A204.1 (cell line): ENCODE measurements around the gene CTNNA3.

ENCODE experiments used
- FAIRE-seq: peaks from 2 replicates; lab custom pipeline; 2012; peaks lifted over from hg19 to GRCh38; lab: Jason Lieb, UNC

The CTNNA3 gene

DNA sequence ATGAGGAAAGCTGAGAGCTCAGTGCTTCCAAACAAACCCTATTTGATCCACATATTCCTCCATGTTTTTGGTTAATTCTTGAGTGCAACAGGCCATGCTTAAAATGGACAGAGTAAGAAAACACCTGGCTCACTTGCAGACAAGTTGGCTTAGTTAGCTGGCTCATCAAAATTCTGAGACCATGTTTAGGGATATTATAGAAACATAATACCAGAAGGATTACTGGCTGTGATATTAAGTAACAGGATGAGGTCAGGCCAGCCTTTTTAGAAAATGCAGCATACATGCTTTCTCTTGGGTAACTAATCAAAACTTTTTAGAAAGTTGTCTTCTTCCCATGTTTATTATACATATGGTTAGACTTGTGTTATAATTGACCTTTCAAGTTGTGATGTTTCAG, 1637.4 kb downstream of the CTNNA3 start:
- no peak for FAIRE-seq

DNA sequence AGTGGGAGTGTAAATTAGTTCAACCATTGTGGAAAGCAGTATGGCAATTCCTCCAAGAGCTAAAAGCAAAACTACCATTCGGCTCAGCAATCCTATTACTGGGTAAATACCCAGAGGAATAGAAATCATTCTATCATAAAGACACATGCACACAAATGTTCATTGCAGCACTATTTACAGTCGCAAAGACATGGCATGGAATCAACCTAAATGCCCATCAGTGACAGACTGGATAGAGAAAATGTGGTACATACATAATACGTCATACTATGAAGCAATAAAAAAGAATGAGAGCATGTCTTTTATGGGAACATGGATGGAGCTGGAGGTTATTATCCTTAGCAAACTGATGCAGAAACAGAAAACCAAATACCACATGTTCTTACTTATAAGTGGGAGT, 1646.7 kb downstream of the CTNNA3 start:
- no peak for FAIRE-seq

DNA sequence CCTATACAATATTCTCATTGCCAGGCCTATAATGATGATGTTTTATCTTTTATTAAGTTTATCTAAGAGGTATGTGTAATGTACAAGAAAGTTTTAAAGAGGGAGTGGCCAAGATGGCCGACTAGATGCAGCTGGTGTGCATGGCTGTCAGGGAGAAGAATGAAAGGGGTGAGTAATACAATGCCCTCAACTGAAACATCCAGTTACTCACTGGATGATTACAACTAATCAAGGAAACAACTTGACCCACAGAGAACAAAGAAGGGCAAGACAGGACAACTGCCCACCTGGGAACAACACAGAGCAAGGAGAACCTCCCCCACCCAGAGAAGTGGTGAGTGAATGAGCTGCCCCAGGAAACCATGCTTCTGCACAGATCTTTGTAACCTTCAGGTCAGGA, 1650.1 kb downstream of the CTNNA3 start:
- no peak for FAIRE-seq

DNA sequence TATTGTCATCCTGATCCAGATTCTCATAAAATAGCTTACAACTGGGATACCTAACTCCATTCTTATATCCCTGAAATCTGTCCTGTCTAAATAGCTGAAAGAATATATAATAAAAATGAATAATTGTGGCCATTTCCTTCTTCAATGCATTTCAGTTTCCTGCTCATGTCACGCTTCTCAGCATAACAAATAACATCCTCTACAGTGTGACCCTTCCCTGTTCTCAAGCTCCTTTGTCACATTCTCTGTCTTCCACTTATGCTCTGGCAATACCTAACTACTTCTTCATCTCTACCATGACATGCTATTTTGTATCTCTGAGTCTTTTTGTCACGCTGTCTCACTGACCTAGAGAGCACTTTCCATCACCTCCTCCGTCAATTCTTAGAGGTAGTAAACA, 1654.2 kb downstream of the CTNNA3 start:
- no peak for FAIRE-seq

DNA sequence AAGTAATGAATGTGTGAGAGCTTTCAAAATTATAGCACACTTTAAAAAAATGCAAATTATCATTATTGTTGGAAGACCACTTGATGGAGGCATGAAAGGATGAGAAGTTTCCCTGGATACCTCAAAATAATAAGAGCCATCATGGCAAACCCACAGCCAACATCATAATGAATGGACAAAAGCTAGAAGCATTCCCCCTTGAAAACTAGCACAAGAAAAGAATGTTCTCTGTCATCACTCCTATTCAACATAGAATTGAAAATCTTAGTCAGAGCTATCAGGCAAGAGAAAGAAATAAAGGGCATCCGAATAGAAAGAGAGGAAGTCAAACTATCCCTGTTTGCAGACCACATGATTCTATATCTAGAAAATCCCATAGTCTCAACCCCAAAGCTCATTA, 1657.4 kb downstream of the CTNNA3 start:
- FAIRE-seq: no peak

DNA sequence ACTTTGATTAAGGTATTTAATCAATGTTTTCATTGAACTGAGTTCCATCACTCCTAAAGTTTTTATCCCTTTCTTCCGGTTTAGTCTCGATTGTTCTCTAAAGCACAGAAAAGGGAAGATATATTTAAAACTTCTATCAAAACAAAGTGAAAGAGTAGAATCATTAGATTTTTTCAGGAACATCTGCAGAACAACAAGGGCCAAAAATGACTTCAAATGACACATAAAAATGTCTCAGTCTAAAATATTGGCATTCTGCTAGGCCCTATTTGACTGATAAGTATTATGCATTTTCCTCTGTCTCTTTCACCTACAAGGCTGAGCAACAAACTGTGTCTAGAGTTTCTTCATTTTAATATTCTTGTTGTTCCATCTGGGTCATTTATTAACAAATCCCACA, 1669.7 kb downstream of the CTNNA3 start:
- no peak for FAIRE-seq

DNA sequence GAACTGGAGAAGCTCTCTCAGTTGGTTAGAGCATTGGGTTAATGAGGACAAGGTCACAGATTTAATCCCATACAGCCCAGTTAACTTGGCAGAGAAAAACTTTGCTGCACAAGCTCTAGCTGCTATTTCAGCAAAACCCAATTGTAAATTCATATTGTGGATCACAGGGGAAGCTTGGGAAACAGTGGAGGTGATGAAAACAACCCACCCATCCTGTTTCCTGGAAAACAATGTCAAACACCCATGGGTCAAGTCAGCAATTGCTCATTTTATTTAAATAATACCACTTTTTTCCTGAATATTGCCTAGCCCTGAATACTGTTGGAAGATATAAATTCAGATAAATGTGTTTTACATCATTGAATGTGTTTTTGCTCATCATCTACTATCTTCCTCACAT, 1670.8 kb downstream of the CTNNA3 start:
- no peak for FAIRE-seq

DNA sequence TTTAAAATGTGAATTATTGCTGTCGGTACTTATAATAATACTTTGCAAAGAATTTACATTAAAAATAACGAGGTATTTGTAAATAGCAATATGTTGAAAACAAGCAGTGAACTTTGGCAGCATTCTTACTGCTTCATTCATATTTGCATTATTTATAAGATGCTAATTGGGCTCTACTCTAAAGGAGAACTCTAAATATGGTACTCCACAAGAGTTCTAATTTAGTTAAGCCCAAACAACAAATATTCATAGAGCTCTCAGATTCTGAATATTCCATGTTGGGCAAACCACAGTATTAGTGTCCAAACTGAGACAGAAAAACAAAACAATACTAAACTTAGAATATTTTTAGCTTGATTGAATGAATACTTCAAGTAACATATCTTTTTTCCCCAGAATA, 1674.6 kb downstream of the CTNNA3 start:
- FAIRE-seq: no peak

DNA sequence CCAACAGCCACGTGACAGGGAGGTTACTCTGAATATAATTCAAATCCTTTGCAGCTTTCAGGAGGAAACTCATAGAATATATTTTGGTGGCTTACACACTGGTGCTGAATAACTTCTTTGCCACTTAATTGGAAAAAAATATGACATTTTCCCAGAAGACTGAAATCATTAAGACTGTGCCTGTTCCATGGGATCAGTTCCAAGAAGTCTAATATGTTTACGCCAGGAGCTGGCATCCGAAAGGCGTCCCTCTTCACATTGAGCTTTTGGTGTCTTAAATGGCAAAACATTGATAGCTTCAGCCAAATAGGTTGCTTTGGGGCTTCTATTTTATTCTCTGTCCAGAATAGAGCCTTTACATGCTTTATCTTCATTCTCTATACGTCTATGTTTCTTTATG, 1687.8 kb downstream of the CTNNA3 start:
- FAIRE-seq: no peak

DNA sequence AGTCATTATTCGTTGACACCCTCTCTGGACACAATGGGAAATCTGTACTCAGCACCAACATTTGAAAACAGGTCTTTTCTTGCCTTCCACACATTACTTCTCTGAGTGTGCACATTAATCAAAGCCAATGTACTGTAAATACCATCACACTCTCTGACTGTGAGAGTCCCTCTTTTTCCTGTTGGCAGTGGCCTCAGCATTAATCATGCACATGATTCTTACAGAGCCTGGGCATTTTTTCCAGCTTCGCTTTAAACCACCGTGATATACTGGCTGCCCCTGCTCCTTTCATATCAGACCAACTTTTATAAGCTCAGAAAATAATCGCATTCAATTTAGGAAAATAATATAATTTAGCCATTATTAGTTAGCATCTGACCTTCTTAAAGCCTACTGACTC, 1689.6 kb downstream of the CTNNA3 start:
- no peak for FAIRE-seq

DNA sequence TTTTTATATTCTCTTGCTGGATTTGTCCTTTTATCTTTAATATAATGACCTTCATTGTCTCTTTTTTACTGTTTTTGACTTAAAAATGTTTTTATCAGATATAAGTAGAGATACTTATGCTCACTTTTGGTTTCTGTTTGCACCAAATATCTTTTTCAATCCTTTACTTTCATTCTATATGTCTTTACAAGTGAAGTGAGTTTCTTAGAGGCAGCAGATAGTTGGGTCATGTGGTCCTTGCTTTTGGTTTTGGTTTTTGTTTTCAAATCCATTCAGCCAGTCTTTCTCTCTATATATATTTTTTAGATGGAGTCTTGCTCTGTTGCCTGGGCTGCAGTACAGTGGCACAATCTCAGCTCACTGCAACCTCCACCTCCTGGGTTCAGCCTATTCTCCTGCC, 1702.5 kb downstream of the CTNNA3 start:
- FAIRE-seq: no peak

DNA sequence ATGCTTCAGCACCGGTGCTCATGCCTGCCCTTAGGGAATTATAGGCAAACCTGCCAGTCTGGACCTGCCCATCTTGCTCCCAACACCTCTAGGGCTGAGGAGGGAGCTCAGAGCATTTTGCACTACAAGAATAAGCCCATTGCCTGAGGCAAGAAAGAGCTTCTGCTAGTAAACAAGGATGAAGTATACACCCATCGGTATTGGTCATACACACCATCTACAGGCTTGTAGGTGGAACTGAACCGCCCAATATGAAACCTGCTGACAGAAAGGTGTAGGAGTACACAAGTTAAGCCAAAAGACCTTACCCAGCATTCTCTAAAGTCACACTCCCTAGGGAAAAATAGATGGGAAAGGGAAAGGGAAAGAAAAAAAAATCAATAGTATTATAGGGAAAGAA, 1727.1 kb downstream of the CTNNA3 start:
- FAIRE-seq: no peak

DNA sequence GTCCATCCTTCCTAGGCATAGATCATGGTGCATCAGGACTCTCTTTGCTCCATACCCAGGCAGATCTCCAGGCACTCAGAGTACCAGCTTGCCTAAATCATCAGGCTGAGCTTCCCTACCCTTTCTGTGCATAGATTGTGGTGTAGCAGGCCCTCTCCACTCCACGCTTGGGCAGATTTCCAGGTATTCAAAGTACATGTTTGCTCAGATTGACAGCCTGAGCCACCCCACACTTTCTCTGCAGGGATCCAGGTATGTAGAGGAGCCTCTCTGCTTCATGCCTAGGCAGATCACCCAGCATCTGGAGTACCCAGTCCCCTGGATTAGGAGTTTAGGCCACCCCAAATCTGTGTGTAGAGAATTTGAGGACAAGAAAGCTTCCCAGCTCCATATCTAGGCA, 1727.6 kb downstream of the CTNNA3 start:
- no peak for FAIRE-seq

DNA sequence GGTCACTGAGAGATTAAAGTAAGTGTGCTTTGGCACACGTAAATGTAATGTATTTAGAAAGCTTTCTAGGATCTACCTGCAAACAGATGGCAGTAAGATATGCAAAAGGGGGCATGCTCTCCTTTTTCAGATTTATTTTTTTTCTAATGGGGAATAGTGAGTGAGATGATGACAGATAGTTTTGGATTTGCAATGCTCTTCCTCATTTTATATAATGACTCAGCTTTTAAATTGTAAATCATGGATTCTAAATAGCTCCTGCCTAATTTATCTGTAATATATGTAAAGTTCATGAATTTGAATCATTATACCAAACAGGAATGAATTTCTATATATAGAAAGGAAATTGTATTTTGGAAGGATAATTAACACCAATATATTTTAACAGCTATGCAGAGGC, 1731.8 kb downstream of the CTNNA3 start:
- no peak for FAIRE-seq

DNA sequence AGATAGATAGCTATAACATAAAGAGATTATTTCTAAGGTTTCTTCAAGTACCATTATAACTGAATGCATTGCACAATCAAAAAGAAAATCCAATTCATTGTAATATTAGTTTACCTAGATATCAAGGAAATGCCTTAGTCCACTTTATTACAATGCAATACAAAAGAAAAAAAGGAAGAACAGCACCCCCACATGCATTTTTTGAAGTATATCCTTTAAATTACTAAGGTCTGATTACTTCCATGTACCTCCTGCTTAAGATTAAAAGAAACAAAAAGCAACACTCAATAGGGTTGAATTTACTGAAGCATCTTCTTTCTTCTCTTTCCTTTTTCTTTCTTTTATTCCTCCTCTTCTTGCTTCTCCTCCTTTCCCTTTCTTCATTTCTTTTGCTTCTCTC, 1743.9 kb downstream of the CTNNA3 start:
- FAIRE-seq: no peak

DNA sequence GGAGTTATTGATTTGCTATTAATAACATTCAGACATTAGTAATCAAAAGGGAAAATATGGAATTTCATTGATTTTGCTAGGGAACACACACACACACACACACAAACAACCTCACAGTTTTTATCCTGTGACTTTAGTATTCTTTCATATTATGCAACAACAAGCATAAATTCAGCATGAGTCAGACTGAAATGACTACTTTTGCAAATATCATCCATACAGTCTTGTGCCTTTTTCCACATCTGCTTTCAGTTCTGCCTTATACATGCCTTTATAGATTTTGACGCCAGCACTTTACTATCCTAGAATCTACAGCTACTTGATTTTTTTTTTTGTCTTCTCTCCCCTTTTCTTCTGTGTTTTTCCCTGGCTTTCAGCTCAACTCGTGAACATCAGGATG, 1745.9 kb downstream of the CTNNA3 start:
- FAIRE-seq: no peak

DNA sequence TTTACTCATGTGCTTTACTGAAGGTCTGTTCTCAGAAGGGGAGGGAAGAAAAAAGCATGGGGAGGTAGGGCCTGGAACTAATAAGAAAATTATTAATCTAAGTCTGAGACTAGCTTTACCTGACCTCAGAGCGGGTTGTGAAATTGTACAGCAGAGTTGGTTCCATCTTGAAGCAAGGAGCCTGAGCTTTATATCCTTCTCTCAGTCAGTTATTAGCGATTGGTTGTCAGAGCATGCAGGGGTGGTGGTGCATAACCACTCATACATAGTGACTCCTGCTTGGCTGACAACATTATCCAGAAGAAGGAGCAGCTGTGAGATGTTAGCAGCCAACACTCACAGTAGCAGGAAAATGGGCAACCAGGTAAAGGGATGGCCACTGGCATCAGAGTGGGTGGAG, 1746.5 kb downstream of the CTNNA3 start:
- no peak for FAIRE-seq

DNA sequence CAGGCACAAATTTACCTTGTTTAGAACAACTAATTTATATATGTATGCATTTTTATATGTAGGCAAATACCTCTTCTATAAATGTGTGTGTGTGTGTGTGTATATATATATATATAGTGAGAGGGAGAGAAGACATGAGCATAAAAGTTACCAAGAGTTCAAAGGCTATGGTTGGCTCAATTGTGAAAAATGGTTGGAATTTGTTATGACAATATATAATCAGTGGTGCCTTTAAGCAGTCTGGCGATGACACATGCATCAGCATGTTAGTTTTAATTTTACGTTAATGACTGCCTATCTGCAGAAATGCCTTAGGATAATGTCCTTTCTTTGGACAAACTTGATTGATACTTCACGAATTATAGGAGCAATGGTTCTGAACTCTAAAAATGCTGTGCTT, 1750.9 kb downstream of the CTNNA3 start:
- FAIRE-seq: no peak

DNA sequence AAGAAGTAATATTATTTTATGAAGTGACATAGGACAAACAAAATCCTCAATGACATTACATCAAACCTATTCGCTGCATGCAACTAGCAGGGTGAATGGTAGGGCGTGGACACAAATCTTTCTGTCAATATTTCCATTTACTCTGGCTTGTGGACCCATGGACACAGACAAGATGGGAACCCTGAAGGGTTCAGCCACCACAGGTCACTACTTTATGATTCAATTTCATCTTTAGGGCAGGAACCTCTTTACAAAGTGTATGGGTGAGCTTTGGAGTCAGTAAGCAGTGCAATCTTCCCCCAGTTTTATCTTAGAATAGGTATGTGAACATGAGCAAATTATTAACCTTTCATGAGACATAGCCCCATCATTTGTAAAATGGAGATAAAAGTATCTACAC, 1752.5 kb downstream of the CTNNA3 start:
- FAIRE-seq: no peak

DNA sequence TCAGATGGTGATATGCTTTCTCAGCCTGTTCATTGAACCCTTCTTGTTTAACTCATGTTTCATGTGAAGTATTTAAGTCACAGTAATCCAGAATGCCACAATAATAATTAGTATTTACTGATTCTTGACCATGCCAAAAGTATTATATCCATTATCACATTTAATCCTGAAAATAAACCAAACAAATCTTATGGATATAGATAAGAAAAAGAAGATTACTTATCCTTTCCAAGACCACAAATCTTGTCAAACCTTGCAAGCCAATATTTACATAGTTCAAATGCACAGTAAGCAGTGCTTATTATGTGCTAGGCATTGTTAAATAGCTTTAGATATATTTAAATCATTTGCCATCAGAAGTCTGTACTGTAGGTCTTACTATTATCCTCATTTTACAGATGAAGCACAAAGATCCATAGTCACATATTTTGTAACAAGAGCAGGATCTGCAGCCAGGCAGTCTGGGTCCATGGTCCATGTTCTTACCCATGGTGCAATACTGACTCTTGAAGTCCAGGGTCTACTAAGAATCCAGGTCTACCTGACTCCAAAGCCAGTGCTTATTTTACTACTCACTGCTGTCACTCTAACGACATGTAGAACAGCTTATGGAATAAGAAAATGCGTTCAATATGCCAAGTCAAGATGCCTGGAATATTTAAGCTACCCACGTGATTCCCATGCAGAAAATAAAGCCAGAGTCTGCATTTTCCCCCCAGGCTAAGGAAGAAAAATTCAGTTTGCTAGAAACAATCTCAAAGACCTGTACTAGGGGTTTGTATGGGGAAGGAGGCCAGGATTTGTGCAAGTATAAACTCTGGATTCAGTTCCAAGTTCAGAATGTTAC, 1755.0 kb downstream of the CTNNA3 start:
- no peak for FAIRE-seq

DNA sequence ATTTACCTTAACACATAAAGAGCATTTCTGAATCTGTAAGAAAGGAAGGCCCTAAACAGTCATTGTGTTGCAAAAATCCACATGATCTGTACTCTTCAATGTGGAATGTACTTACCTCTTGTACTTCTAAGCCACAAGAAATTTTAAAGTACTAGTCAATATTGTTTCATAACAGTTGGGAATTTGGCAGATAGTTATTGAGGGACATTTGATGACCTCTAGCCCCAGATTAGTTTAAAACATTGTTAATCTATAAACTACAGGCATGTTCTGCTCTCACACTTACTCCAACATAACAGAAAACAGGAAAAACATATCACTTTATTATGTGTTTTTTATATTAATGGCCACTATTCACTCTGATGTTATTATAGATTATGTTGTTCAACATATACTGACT, 1755.9 kb downstream of the CTNNA3 start:
- no peak for FAIRE-seq

DNA sequence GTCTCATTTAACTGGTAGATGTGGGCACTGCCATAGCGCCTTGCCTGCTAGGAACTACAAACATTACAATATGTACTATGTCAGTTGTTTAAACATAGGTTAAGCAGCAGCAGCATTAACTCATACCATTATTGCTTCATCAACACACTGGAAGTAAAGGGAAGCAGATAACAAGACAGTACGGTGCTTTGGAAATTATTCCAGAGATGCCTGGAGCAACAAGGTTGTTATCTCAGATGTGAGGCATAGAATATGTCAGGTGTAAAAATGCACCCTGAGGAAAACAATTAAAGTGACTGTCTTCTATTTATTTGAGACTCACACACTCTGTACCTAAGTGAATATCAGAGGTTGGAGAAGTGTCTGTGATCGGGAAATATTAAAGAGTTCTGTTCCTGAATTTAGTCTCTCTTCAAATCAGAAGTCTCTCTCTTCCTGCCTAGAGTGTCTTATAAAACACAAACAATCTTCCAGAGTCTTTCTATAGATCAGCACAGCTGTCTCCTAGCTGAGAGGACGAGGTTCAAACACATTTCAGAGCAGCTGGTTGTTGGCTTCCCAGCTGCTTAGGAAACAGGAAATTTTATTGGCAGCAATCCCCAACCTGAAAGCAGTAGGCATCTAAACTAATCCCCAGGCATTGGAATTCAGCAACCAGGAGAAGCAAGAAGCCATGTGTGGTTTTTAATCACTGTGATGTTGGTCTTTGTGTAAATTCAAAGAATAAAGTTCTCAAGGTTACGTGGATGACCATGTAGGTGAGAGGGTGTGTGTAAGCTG, 1764.5 kb downstream of the CTNNA3 start:
- FAIRE-seq: no peak

DNA sequence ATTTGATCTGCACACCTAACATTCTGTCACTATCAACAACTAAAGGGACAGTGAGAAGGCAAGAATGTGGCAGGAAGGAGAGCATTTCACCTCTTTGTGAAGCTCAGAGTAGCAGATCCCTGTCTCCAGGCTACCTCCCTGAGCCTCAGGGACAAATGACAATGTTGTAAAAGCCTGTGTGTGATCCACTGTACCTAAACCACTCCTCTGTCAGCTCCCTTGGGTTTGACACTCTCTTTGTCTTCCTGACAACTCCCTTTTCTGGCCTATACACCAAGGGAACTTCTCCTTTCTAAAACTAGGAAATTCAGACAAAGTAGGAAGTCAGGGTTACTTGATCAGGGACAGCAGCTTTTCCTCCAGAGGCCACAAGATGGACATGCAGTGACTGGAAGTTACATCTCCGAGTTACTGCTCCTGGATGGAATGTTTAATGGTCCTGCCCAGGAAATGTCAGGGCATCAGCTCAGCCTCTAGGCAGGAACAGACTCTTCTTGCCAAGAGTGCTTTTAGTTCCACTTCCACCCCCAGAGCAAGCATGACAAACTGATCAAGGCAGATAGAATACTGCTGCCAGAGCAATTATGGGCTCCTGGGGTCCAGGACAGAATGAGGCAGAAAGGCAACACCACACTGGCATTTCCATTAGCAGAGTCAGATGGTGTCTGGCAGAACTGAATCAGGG, 1784.7 kb downstream of the CTNNA3 start:
- no peak for FAIRE-seq
